Natural killer cell (primary cell): Measurements from ENCODE around the gene SCML2. TPM values are rescaled to one million over a fixed set of nuclear protein-coding genes. Genes with fewer than 3 reads are reported as not detected.

Source experiments
- ATAC-seq, 3 donors: fragments of 150-1000 bp in 2 of 3; fragments of 200-7000 bp in 1 of 3; cut with Tn5 transposase; 1 replicate in 1 of 3; 2 replicates in 2 of 3; pipeline ENCODE4 v1.10.0; 2021; ENCODE audit warnings: mild to moderate bottlenecking in 2 of 3, moderate library complexity in 2 of 3
- DNase-seq, 2 donors: peaks; one replicate each; pipeline versions ENCODE4 v3.0.0 to v3.0.0-alpha.2; 2013 to 2021; ENCODE audit warnings: mixed read lengths in 1 of 2
- H3K27ac ChIP-seq: one replicate; pipeline ENCODE4 v1.5.1; 2013; ENCODE audit warnings: mild to moderate bottlenecking, low read length
- H3K27me3 ChIP-seq: one replicate; pipeline ENCODE4 v1.6.1; 2013; ENCODE audit warnings: low read length; ENCODE audit not compliant: control insufficient read depth, insufficient read depth
- H3K36me3 ChIP-seq: one replicate; pipeline ENCODE4 v1.6.1; 2013; ENCODE audit warnings: low read length; ENCODE audit not compliant: control insufficient read depth, insufficient read depth
- H3K4me1 ChIP-seq: one replicate; pipeline ENCODE4 v1.6.1; 2013; ENCODE audit warnings: low read length; ENCODE audit not compliant: control insufficient read depth, insufficient read depth
- H3K4me3 ChIP-seq: one replicate; pipeline ENCODE4 v1.5.1; 2013; ENCODE audit warnings: low read length
- H3K9me3 ChIP-seq: one replicate; pipeline ENCODE4 v1.6.1; 2013; ENCODE audit warnings: low read length; ENCODE audit not compliant: control insufficient read depth, insufficient read depth
- H3K27ac Mint-ChIP-seq, 2 donors: one replicate each; pipeline ENCODE4 v1.8.0; 2022; ENCODE audit warnings: mild to moderate bottlenecking in 2 of 2, mixed read lengths in 2 of 2, moderate library complexity in 1 of 2
- H3K27me3 Mint-ChIP-seq, 2 donors: one replicate each; pipeline ENCODE4 v1.8.0; 2022; ENCODE audit warnings: low read depth in 2 of 2, mixed read lengths in 2 of 2
- H3K36me3 Mint-ChIP-seq: one replicate; pipeline ENCODE4 v1.8.0; 2022; ENCODE audit warnings: mixed read lengths
- H3K4me1 Mint-ChIP-seq, 2 donors: one replicate each; pipeline ENCODE4 v1.8.0; 2022; ENCODE audit warnings: mixed read lengths in 2 of 2
- H3K4me3 Mint-ChIP-seq: one replicate; pipeline ENCODE4 v1.8.0; 2022; ENCODE audit warnings: mild to moderate bottlenecking, moderate library complexity, mixed read lengths
- H3K9me3 Mint-ChIP-seq, 2 donors: one replicate each; pipeline ENCODE4 v1.8.0; 2022; ENCODE audit warnings: mixed read lengths in 2 of 2
- WGBS: methylation state at CpG from one replicate; pipeline ENCODE4 v1.1.7; 2013; ENCODE audit warnings: missing lambda C conversion rate; ENCODE audit not compliant: insufficient coverage; 5-methylcytosine and 5-hydroxymethylcytosine counted together
- intact Hi-C: fragments of 100-400 bp; cut with micrococcal nuclease; formaldehyde crosslinking; loops from one replicate; pipeline ENCODE4 v1.14.2; 2022
- total RNA-seq, 4 donors: library from RNA; stranded (reverse); fragments of 120-200 nt in 1 of 4; gene quantifications; one replicate each; pipeline versions ENCODE4 v1.2.3 to v1.2.4, GENCODE V29; 2013 to 2022
- TF ChIP-seq, protein P1 (sequence below): fragments of 200-600 bp; IDR thresholded peaks from one replicate; pipeline ENCODE4 v1.8.0; 2022; ENCODE audit warnings: antibody characterized with exemption

Gene SCML2
- total RNA-seq, 3 donors from 2014 or later (not counting 1 experiment from before 2014, with no cell fraction given): 0.21 to 0.50 (median 0.41) TPM

DNA sequence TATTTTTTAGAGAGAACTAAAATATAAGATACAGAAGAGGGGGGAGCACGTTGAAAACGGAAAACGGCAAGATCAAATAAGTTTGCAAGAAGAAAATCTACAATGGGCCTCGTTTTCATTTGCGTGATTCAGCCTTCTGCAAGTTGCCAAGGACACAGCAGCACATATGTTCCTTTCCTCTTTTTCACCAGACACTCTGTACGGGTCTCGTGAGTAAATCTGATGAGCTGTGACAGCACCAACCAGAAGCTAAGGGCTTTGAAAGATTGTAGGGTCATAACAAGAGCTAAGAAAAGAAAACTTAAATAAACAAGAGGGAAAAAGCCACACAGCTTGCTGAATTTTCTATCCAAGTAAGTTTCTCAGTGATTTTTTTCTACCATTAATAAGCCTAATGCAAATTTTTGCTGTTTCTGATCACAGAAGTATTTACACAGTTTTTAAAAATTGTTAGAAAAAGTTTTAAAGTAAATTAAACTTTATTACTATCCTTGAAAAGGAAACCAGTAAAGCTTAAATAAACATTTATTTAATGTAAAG is 63.4 kb downstream of the SCML2 start:
- Mint-ChIP-seq H3K27ac (no peak overlapping the region), H3K36me3 (peaks cover 5% of the 10 kb centered on the region), H3K9me3 (peaks cover 0 to 5% of the 10 kb centered on the region in 2 donors), H3K4me1 (no peaks in the 10 kb centered on the region), H3K4me3 (no peak overlapping the region), H3K27me3 (peaks cover 0 to 6% of the 10 kb centered on the region in 2 donors)
- no peak overlapping the region for H3K27ac ChIP-seq
- DNase-seq: no peak
- no peaks in the 10 kb centered on the region for H3K27me3 ChIP-seq
- TF ChIP-seq, protein P1, sequence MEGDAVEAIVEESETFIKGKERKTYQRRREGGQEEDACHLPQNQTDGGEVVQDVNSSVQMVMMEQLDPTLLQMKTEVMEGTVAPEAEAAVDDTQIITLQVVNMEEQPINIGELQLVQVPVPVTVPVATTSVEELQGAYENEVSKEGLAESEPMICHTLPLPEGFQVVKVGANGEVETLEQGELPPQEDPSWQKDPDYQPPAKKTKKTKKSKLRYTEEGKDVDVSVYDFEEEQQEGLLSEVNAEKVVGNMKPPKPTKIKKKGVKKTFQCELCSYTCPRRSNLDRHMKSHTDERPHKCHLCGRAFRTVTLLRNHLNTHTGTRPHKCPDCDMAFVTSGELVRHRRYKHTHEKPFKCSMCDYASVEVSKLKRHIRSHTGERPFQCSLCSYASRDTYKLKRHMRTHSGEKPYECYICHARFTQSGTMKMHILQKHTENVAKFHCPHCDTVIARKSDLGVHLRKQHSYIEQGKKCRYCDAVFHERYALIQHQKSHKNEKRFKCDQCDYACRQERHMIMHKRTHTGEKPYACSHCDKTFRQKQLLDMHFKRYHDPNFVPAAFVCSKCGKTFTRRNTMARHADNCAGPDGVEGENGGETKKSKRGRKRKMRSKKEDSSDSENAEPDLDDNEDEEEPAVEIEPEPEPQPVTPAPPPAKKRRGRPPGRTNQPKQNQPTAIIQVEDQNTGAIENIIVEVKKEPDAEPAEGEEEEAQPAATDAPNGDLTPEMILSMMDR: no peak
- intact Hi-C loops: no loop called here
- H3K9me3 ChIP-seq: no peaks in the 10 kb centered on the region
- no peaks in the 10 kb centered on the region for H3K4me1 ChIP-seq
- H3K36me3 ChIP-seq: no peaks in the 10 kb centered on the region
- no peak for ATAC-seq
- 100% methylated on average over 2 of the region's 7 CpGs for WGBS
- no peak overlapping the region for H3K4me3 ChIP-seq

- DNase-seq: no peak
- WGBS: 90% methylated on average over 4 of the region's 4 CpGs
- H3K36me3 ChIP-seq: no peaks in the 10 kb centered on the region
- H3K9me3 Mint-ChIP-seq: no peaks in the 10 kb centered on the region
- H3K36me3 Mint-ChIP-seq: no peaks in the 10 kb centered on the region
- TF ChIP-seq, protein P1: no peak
- H3K27ac ChIP-seq: no peak overlapping the region
- H3K4me3 ChIP-seq: no peak overlapping the region
- H3K4me1 Mint-ChIP-seq: no peaks in the 10 kb centered on the region
- intact Hi-C loops: no loop called here
- ATAC-seq: no peak
- no peaks in the 10 kb centered on the region for H3K9me3 ChIP-seq
- H3K4me1 ChIP-seq: no peaks in the 10 kb centered on the region
- no peak overlapping the region for H3K27ac Mint-ChIP-seq
- H3K27me3 Mint-ChIP-seq: peaks cover 0 to 6% of the 10 kb centered on the region in 2 donors
- no peak overlapping the region for H3K4me3 Mint-ChIP-seq
- no peaks in the 10 kb centered on the region for H3K27me3 ChIP-seq
These were observed 64.3 kb downstream of the SCML2 start for GRCh38 chrX:18290200-18290599.

- Histone ChIP-seq H3K27me3 (no peaks in the 10 kb centered on the region), H3K9me3 (no peaks in the 10 kb centered on the region), H3K27ac (no peak overlapping the region), H3K4me1 (no peaks in the 10 kb centered on the region), H3K36me3 (no peaks in the 10 kb centered on the region), H3K4me3 (no peak overlapping the region)
- ATAC-seq: no peak
- TF ChIP-seq, protein P1: no peak
- Mint-ChIP-seq H3K9me3 (no peaks in the 10 kb centered on the region), H3K36me3 (no peaks in the 10 kb centered on the region), H3K27ac (no peak overlapping the region), H3K27me3 (peaks cover 0 to 6% of the 10 kb centered on the region in 2 donors), H3K4me1 (no peaks in the 10 kb centered on the region), H3K4me3 (no peak overlapping the region)
- intact Hi-C loops: no loop called here
- WGBS: 94% methylated on average over 2 of the region's 3 CpGs
- no peak for DNase-seq
These were observed 65.8 kb downstream of the SCML2 start for GRCh38 chrX:18288716-18289115.

DNA sequence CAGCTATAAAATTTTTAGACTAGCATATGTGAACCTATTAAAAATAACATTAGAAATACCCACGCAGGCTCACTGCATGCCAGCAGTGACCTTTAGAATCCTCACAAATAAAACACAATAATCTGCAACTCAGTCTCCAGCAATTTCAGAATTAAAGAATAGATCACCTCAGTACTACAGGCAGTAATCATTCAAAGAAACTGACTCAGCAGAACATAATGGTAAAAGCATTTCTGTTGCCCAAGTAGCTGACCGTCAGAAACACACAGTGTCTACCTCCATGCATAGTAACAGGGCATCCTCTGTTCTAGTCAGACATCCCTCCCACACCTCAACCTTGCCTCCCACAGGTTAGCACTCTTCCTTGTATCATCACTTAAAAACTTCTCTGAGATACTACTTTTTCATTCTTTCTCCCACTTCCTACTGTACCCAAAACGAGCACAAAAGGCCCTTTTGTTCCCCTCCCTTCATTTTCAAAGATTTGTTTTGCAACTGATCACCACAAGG is 68.1 kb downstream of the SCML2 start:
- no peak for DNase-seq
- intact Hi-C loops: no loop called here
- no peaks in the 10 kb centered on the region for H3K4me1 ChIP-seq
- no peaks in the 10 kb centered on the region for H3K36me3 ChIP-seq
- H3K4me3 ChIP-seq: no peak overlapping the region
- TF ChIP-seq, protein P1: no peak
- no peak overlapping the region for H3K4me3 Mint-ChIP-seq
- H3K9me3 ChIP-seq: no peaks in the 10 kb centered on the region
- no peaks in the 10 kb centered on the region for H3K9me3 Mint-ChIP-seq
- H3K27me3 ChIP-seq: no peaks in the 10 kb centered on the region
- 73% methylated on average over 3 of the region's 3 CpGs for WGBS
- H3K4me1 Mint-ChIP-seq: no peaks in the 10 kb centered on the region
- no peaks in the 10 kb centered on the region for H3K36me3 Mint-ChIP-seq
- no peak for ATAC-seq
- no peak overlapping the region for H3K27ac ChIP-seq
- H3K27me3 Mint-ChIP-seq: peaks cover 0 to 6% of the 10 kb centered on the region in 2 donors
- no peak overlapping the region for H3K27ac Mint-ChIP-seq
